Inflammatory macrophage treated with lipopolysaccharide for 4 hours (primary cell): ENCODE results near the gene NEURL1B.

Source experiments
- DNase-seq: peaks from one replicate; pipeline ENCODE4 v3.0.0-alpha.2; 2020

Gene NEURL1B

DNA sequence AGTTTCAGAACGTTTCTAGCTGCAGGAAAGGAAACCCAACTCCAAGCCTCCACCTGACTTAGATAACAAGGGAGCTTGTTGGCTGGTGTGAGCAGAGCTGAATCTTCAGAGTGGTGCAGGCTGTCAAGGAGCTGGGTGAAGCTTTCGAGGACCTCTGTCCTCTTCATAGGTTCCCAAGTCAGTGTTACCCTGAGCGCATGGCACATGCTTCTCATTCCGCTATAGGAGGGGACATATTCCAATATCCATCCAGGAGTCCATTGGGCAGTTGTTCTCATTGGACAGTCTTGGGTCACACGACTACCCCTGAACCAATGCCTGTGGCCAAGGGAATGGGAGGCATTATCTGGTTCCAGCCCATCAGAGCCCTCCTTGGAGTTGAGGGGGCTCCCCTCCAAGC lies 79.6 kb downstream of the NEURL1B start:
- DNase-seq, result no peak

DNA sequence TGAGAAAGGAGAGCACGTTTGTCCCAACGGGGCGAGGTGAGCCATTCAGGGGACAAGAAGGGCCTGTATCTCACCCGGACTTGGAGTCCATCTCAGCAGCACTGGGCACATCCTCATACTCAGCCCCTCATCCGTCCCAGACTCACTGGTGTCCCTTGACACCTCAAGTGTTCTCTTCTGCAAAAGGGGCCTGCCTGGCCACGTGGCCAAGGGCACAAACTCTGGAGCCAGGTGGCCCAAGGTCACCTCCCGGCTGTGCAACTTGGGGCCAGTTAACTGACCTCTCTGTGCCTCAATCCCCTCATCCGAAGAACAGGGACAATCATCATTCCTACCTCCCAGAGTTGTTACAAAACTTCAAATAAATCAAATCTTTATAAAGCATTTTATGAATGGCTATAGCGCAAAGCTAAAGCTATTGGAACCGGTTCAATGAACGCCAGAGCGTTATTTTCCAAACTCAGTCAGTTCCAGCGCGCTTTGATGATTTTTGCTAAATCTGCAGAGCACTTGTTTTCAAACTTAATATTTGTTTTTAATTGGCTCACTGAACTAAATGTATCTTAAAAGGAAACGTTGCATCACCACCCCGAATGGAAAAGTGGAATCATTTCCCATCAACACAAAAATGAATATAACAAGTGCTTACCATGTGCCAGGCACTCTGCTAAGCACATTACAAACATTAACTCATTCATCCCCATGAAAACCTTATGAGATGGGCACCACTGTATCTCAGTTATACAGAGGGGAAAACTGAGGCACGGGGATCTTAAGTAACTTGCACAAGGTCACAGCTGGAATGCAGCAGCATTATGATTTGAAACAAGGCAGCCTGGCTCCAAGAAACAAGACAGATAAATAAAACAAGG lies 80.6 kb downstream of the NEURL1B start:
- DNase-seq, result no peak

DNA sequence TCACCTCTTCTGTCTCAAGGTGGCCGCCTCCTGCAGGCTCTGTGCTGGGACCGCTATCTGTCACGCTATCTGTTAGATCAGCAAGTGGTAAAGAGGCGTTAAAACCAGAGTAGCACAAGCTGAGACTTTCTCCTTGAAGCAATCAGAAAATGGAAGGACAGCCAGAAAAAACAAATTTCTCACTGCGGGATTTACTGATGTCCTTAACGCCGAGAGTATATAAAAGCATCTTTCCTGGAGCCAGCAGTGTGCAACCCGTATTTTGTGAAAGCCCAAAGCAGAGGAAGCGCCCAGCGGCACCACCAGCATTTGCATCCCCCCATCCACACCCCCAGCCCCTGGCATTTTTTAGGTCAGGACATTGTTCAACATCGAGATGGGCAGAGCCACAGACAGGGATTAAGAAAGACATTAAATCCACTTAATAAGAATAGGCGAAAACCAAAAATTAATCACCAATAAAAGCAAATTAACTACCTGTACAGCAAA lies 81.3 kb downstream of the NEURL1B start:
- no peak for DNase-seq

DNA sequence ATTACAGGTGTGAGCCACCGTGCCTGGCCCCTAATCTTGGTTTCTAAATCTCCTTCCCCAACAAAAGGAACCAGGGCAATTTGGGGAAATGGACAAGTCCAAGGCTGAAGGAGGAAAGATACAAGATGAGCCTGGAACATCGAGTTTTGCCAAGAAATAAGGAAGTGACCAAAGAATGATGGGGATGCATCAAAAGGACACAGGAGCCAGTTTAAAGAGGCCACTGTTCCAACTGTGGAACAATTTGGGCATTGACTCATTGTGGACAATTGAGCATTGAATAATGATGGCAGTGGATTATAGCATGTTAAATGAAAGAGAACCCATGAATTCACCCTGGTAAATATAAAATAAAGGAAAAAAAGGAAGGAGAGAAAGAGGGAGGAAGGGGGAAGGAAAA lies 82.4 kb downstream of the NEURL1B start:
- no peak for DNase-seq

DNA sequence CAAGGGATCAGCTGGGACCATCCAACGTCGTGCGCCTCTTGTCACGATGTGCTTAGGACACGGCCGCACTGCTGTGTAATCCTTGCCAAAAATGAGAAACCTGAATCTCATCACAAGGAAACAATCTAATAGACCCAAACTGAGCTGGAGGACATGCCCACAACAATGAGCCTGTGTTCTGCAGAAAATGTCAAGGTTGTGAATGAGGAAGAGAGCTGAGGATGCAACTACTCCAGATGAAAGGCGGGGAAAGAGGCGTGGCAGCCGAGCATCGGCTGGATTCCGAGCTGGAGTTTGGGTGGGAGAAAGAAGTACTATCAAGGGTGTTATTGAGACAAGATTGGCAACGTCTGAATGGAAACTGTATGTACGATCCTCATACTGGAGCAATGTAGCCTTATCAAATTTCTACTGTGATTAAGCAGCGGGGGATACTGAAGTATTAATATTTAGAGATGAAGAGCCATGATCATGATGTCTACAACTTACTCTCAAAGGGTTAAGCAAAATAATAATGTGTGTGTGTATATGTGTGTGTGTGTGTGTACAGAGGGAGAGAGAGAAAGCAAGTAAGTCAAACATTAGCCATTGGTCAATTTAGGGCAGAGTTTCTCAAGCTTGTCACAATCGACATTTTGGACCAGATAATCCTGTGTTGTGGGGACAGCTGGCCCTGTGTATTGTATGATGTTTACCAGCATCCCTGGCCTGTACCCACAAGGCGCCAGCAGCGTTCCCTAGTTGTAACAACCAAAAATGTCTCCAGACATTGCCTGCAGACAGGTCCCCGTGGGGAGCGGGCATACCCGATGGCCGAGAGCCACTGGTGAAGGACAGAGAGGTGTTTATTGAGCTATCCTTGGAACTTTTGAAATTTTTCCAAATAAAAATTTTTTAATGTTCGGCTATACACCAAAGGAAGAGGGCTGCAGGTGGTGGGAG lies 83.5 kb downstream of the NEURL1B start:
- DNase-seq, result no peak

DNA sequence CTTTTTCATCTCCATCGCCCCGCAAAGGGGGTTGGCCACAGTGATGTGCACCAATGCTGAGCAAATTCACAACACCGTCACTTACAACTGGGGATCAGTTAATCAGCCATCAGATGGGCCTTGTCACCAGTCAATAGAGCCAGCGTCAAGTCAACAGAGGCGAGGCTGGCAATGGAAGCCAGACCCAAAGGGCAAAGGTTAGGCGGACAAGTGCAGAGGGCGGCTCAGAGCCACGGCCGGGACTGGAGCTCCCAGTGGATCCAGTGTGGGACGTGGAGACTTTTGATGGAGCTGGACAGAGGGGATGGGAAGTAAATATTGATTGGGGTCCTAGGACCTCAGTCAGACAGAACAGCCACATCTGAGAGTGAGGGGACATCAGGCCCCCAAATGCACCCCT lies 84.2 kb downstream of the NEURL1B start:
- DNase-seq, result no peak

DNA sequence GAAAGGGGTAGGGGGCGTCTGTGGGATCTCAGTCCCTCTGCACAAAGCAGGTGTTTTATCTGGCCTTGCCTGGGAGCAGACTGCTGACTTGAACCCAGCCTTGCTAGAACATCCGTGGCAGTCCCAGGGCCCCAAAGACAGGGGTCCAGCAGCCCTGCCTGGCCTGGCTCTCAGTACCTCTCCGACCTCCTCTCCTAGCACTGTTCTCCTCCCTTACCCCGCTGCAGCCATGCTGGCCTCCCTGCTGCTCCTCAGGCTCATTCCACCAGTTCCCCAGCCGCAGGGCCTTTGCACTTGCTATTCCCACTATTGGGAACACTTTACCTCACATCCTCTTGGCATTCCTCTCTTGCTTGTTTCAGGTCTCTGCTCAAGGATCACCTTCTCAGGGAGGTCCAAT lies 84.7 kb downstream of the NEURL1B start:
- no peak for DNase-seq

DNA sequence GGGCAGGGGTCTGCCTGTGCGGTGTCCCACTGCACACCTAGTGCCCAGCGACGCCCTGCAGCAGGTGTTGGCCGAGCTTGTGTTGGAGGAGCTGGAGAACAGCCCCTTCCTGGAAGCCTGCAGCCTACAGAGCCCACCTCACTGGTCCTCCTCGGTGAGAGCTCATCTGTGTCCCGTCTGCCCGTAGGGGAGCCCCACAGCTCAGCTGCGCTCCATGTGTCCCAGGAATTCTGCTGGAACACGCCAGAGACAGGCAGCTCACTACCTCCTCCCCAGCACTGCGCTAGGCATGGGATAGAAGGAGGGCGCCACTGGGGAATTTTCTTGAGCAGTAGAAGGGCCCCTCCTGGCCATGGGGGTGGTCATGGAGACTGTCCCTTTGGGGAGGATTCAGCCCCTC lies 85.9 kb downstream of the NEURL1B start:
- DNase-seq, result no peak

DNA sequence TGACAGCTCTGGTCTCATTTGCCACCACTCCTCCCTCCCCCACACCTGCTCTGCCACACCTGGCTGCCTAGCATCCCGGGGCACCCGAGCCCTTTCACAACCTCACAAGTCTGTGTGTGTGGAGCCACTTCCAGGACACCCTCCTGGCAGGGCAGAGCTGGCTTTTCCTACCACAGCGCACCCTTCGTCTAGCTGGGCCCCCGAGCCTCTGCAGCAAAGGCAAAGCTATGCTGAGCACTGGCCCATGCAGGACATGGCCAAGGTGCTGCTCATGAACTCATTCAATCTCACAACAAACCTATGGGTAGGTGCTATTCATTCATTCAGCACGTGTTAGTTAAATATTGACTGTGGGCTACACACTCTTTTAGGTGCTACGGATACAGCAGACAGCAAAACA lies 86.5 kb downstream of the NEURL1B start:
- DNase-seq, result no peak

DNA sequence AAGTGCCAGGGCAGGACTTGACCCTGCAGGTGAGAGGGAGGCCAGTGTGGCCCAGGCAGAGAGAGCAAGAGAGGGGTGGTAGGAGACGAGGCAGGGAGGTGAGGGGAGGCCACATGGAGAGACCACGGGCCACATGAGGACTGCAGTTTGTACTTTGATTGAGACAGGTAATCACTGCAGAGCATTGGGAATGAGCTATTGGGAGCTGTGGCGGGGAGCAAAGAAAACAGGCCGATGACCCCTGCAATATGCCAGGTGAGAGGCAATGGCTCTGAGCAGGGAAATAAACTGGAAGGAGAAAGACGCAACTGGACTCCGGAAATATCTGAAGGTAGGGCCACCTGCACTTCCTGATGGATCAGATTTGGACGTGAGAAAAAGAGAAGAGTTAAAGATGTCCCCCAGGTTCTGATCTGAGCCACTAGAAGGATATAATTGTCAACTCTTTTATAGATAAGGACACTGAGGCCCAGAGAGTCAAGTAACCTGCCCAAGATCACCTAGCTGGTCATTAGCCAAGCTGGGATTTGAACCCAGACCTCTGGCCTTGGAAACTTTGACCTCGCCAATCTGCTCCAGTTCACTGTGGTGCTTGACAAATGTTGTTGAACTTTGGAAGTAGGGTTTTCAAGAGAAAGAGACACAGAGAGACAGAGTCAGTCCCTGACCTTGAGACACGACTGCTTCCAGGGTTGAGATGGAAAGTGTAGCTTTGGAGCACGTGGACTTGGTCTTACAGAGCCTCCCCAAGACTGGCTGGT lies 87.6 kb downstream of the NEURL1B start:
- DNase-seq, result no peak

DNA sequence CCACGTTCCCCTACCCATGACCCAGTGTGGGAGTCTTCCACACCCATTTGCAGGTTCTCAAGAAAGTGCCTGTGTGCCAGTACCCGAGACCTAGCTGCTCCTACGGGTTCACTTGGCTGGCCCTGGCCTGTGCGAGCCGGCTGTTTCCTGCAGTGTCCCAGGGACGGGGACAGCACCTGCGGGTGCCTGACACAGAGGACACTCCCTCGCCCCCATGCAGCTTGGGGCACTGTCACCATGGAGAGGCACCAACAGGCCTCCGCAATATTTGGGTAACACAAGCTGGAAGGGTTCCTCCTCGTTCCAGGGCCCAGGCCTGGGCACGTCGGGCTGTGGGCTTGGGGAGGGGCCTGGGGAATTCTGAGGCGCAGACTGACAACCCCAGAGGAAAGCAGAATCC lies 88.5 kb downstream of the NEURL1B start:
- DNase-seq, result no peak

DNA sequence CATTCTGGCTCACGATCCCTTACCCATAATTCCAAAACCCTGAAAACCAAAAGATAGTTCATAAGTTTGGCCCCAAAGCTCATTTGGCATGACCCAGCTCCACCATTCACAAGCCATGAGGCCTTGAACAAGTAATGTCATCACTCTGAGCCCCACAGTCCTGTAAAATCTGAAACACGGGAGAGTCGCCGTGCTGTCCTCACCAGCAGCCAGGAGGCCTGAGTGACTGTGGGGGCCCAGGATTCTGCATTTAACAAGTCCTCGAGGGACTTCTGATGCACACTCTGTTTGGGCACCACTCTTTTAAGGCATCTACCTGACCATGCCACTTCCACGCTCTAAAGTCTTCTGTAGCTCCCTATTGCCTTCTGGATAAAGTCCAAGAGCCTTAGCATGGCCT lies 89.2 kb downstream of the NEURL1B start:
- no peak for DNase-seq

DNA sequence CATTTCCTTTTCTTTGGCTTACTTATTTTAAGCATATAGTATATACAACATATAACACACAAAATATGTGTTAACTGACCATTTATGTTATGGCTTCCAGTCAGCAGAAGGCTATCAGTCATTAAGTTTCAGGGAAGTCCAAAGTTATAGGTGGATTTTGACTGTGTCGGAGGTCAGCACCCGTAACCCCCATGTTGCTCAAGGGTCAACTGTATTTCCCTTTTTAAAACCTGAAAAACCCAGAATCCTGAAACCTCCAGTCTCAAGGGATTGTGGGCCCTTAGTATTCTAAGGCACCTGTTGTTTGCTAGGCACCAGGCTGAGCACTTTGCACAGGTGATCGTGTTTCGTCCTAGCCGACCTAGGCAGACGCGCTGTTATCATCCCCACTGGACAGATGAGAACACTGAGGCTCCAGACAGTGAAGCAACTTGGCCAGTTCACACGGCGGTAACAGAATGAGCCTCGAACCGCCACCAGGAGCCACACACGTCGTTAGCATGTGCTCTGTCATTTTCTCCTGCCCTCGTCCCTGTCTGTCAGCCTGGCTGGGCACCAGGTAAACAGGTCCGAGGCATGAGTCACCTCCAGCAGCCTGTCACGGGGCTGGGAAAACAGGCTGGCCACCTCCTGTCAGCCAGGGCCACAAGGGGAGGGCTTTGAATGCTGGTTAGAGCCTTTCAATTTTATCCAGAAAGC lies 90.1 kb downstream of the NEURL1B start:
- peak; percentile 17 for DNase-seq

DNA sequence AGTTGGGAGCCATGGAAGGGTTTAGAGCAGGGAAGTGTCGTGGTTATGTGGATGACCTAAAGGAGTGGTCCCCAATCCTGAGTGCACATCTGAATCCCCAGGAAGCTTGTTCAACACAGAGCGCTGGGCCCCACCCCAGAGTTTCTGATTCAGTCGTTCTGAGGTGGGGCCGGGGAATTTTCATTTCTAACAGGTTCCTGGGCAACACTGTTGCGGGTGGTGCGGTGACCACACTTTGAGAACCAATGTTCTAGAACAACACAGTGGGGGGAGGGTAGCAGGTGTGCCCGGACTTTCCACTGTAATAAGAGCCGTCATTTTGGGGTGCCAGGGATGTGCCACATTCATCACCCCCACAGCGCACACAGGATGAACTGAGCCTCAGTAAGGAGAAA lies 90.6 kb downstream of the NEURL1B start:
- DNase-seq, result no peak

DNA sequence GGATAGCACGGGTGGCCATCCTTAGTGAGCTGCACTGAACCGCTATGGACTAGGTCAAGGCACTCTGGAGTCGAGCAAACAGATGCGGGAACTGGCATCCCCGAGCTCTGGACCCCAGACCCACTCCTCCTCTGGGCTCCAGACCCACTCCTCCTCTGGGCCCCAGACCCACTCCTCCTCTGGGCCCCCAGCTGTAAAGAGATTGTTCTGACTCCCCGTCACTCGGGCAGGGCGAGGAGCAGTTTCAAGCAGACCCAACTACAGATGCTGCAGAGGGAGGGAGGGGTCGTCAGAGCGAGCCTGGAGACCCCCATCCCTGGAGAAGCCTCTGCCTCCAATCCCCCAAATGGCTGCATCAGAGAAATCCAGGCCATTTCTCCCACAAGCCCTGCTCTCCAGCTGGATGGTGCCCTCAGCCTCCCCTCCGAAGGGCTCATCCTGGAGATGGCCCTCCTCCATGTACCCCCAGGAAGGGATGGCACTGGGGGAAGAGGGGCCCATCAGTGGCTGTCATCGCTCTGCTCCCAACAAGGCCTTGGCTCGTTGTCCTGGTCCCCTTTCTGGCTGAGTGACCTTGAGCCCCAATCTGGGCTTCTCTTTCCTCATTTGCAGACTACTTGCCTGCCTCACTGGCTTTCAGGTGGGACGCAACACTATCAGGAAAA lies 91.3 kb downstream of the NEURL1B start:
- no peak for DNase-seq

DNA sequence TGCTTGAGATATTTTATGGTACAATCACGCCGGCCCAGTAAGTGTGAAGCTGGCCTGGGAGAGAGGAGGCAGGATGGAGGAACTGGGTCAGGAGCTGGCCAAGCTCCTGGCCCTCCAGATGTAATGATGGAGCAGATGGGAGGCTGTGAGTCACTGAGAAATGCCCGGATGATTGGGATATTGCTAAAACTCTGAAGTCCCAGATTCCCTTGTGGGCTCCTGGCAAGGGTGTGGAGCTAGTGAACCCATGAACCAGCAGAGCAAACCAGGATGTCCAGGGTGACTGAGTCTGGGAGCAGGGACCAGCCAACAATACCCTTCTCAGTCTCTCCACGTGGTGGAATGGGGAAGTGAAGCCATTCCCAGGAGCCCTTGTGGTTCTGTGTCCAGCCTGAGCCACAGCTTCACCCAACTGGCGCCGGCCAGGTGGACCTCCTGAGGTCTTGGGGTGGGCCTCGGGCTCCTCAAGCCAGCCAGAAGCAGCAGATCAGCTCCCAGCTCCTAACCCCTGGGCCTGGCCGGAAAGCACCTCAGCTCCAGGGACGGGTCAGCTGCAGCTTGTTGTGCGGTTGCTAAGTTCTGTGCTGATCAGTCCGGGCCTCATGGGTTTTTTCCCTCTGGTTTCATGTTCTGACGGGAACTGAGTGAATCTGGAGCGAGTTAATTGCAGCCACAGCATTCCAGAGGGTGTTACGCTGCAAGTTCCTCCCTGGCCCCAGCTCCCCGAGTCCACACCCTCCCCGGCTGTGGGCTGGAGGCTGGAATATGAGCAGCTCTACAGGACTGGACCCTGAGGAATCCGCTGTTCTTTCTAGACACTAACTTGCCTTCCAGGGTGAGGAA lies 92.3 kb downstream of the NEURL1B start:
- peak; percentile 33 for DNase-seq

DNA sequence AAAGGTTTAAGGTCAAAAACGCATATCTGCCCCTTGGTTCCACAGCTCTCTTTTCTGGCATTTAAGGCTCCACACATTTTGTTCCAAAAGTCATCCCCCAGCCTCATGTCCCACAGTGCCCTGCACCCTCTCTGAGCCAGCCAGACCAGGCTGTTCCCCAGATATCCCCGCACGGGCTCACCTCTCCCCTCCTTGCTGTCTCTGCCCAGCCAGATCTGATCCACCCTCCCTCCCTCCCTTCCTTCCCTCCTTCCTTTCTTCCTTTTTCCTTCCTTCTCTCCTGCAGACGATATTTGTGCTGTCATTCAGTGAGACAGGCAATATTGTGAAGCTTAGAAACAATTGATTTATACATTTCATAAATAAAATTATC lies 92.9 kb downstream of the NEURL1B start:
- DNase-seq, result no peak

DNA sequence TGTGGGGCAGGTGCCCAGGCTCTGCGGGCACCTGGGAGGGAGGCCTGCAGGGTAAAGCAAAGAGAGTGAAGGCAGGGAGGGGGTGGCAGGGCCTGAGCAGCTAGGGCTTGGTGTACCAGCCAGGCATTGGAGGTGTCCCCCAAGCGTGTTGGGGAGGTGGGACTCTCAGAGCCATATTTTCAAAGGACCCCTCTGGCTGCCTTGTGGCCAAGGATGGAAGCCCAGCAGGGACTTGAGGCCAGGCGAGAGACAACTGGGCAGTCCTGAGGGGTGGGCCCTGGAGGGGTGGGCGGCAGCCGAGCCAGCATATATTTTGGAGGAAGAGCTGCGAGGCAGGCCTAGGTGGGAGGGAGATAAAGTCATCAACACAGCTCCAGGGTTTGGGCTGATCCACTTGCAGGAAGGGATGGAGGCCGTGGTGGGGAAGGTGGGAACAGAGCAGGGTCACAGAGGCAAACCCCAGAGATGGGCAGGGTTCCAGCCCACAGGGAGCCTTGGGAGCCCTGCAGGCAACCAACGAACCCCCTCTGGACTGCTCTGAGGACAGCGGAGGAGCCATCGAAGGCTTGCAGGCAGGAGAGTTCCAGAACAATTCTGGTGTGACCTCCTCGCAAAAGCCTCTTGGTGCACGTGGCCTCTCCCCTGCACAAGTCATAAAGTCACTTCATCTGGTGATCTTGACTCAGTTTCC lies 94.2 kb downstream of the NEURL1B start:
- no peak for DNase-seq

DNA sequence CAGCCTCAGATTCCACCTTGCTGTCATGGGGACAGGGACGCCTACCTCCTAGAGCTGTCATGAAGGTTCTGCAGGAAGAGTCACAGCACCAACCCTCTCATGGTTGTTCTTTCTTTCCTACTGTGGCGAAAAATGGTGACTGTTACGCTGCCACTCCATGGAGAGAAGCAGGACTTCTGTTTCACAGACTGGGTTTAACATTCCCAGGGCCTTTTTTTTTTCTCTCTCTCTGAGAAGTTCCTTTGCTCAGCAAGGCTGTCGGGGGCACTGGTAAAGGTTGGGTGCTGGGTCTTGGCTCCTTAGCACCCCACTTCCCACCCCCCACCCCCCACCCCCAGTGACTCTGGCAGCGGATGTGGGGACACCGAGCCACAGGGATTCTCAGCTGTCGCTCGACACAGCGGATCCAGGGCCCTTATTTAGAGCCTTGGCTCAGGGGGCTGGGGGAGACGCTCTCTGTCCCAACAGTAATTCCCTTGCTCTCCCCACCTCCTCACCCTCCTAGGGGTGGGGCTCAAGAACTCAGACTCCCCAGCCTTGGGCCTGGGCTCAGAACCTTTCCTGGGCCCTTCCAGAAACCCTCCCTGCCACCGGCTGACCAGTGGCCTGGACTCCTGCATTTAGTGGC lies 95.6 kb downstream of the NEURL1B start:
- DNase-seq, result no peak

DNA sequence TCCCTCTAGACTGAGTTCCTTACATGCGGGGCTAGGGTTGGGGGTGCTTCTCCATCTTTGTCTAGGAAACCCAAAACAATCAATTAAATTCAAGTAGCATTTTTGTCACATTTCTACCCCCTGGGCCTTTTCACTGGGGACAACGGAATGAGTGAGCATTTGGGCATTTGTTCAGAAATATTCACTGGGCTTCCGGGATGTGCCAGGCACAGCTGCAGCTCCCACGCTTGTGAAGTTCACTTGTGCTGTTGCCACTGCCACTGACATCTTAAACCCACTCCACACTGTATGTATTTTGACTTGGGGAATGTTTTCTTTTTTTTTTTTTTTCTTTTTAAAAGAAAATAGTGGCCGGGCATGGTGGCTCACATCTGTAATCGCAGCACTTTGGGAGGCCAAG lies 98.3 kb downstream of the NEURL1B start:
- DNase-seq, result no peak
